NCI-H510A (cell line): ENCODE measurements around the gene BRSK1.
"Not testable (repeated sequence)": the region's sequence is repeated elsewhere in the genome, so short reads cannot be mapped to it uniquely, and the experiment has no call there.

ENCODE experiments used
- DNase-seq: peaks from one replicate; lab custom pipeline; 2025; lab: John Stamatoyannopoulos, UW

Gene BRSK1

DNA sequence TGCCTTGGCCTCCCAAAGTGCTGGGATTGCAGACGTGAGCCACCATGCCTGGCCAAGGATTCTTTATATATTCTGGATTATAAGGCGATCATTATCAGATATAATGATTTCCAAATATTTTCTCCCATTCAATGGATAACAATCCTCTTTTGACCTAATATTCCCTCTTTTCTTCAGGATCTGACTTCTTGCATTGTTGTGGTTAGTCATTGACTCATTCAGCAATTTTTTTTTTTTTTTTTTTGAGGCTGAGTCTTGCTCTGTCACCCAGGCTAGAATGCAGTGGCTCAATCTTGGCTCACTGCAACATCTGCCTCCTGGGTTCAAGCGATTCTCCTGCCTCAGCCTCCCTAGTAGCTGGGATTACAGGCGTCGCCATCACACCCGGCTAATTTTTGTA is 46.0 kb downstream of the BRSK1 start:
- not testable (repeated sequence) for DNase-seq

DNA sequence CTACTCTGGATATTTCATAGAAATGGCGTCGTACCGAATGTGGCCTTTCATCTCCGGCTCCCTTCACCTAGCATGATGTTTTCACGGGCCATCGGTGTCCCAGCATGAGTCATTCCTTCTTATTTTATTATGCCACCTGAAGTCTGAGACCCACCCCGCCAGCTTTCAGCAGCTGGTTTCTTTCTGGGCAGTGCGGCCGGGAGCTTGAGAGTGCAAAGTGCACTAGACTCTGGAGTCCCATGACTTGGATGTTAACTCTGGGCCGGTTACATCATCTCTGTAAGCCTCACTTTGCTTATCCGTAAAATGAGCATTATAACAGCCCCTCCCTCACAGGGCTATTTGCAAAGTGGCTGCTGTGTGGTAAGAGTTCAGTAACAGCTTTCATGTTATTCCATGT is 50.1 kb downstream of the BRSK1 start:
- DNase-seq: no peak

DNA sequence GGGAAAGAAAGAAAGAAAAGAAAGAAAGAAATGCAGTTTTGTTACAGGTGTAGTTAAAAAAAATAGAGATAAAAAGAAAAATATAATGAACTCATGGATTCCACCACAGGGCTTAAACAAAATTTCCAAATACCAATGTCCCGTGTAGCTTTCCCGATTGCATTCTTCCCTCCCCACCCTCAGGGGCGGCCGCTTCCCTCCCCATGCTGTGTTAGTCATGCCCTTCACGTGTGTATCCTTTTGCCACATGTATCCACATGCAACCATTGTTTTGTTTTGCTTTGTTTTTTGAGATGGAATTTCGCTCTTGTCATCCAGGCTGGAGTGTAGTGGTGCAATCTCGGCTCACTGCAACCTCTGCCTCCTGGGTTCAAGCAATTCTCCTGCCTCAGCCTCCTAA is 52.3 kb downstream of the BRSK1 start:
- DNase-seq: no peak

DNA sequence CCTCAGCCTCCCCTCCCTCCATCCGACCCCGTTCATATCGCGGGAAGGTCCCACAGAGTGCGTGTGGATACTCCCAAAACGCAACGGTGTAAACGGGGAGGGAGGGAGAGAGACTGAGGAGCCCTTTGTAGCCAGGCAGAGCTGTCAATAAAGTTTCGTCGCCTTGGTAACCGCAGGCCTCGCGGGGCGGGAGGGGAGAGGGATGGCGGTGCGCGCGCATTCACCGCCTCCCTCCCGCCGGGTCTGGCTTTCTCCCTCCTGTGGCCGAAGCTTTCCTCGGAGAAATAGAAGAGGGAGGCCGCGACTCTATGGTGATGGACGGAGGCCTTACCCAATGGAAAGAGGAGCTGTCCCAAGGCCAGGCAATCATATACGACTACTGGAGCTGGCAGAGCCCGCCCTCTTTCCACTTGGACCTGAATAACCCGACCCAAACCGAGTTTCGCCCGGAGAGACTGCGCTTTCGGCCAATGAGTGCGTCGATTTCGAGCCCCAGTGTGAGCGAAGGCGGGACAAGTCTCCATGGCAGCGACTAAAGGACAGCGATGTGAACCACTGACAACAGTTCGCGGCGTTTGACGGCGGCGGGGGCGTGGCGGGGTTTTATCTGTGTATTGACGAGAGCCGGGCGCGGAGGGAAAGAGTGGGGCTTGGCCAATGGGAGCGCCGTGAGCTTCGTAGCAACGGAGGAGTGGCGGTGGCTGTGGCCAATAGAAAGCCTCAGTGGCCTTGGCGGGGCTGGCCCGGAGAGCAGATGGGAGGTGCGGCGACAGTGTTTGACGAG is 55.5 kb downstream of the BRSK1 start, which contains the start of gene KMT5C:
Gene KMT5C, plus strand, starts transcription at position 772 of the 784 bp plus-strand sequence. CDS start 2,061 bp downstream, outside the sequence.
- peak; percentile 100 for DNase-seq

DNA sequence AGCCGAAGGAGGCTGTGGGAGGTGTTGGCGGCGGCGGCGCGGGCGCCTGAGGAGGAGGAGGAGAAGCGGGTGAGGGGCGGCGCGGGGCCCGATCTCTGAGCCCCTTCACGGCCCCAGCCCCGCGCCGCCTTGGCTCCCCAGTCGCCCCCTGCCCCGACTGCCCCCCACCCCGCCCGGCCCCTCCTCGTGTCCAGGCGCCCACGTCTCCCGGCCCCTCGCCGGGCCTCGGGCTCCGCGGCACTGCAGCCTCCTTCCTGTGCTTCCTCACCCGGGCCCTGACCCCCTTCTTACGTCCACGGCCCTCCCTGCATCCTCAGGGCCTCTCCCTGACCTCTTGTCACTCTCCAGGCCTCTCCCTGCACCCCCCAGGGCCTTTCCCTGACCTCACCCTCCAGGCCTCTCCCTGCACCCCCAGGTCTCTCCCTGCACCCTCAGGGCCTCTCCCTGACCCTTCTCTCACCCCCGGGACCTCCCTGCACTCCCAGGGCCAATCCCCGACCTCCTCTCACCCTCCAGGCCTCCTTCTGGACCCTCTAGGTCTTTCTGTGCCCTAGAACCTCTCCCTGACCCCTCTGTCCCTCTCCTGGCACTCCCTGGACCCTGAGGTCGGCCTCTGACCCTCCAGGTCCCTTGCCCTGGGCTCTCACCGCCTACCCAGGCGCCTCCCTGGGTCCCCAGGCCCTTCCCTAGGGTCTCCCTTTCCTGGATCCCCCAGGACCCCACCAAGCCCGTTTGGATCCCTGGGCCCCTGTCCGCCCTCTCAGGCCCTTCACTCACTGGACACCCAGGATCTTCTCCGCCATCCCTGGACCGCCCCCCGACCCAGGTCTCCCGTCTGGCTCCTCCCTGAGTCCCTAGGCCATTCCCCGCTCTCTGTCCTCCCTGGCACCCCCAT is 56.3 kb downstream of the BRSK1 start:
- no peak for DNase-seq

DNA sequence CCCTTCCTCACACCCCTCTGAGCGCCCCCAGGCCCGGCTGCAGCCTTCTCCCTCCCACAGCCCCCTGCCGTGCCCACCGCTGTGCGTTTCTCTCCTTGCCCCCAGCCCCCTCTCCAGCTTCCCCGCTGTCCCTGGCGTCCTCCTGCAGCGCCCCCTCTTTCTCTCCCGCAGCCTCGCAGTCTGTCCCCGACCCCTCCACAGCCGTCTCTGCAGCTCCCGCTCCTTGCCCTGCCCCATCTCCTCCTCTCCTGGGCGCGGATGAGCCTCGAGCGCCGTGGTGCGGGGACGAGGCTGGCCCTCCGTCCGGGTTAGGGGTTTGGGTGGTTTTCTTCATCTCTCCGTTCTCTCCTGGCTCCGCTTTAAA is 57.0 kb downstream of the BRSK1 start:
- peak; percentile 52 for DNase-seq

DNA sequence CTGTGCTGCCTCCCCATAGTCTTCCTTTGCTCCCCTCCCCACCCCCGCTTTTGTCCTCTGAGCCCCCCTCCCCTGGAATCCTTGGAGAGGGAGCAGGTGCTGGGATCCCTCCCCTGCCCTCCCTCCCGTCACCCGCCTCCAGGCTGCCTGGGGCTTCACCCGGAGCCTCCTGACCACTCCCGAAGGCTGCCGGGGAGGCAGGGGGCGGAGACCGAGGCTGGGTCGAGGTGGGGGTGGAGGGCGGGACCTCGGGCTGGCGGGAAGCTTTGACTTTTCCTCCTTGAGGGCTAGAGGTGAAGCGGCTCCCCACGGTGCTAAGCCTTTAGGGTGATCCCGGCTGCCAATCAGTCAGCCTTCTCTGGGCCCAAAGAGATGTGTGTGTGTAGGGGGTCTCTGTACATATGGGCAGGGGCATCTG is 57.4 kb downstream of the BRSK1 start:
- DNase-seq: peak; percentile 94

DNA sequence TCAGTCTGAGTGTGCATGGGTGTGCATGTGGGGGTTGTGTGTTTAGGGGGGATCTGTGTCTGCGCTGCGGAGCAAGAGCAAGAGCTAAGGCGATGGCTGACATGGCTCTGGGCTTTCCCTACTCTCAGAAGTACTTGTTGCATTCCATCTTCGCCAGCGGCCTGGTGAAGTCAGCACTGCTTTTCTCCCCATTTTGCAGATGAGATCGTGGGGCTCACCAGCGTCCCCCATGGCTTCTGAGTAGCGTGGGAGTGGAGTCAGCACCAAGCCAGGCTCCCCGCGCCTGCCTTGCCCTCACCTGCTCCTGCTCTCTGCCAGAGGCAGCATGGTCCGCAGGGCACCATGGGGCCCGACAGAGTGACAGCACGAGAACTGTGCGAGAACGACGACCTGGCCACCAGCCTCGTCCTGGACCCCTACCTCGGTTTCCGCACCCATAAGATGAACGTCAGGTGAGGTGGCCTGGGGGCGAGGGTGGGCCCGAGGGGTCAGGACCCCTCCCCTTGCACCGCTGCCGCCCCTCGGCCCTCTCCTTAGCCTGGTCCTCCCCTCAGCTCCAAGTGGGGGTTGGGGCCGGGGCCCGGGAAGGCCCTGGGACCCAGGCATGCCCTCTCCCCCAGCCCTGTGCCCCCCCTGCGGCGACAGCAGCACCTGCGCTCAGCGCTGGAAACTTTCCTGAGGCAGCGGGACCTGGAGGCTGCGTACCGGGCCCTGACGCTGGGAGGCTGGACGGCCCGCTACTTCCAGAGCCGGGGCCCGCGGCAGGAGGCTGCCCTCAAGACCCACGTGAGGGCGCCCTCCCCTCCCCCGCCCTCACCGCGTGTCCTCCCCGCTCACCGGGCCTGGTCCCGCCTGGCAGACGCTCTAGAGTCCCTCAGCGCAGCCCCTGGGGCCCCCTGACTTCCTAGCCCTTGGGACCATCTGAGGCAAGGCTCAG is 58.1 kb downstream of the BRSK1 start:
- DNase-seq: no peak

DNA sequence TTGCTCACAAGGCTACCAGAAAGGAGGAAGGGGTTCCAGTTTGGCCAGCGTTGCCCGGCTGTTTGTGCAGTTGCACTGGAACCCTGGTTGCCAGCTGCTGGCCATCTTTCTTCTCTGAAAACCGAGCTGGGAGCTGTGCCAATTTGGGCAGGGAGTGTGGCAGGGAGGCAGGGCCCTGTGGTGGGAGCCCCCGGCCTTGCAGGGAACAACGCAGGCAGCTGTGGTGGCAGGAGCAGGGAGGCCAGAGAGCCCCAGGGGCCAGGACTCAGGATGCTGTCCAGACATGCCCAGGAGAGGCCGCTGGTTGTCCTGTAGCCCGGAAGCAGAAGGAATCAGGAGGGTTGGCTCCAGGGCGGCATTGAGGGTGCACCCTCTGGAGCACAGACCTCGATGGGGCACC is 60.6 kb downstream of the BRSK1 start:
- DNase-seq: no peak

DNA sequence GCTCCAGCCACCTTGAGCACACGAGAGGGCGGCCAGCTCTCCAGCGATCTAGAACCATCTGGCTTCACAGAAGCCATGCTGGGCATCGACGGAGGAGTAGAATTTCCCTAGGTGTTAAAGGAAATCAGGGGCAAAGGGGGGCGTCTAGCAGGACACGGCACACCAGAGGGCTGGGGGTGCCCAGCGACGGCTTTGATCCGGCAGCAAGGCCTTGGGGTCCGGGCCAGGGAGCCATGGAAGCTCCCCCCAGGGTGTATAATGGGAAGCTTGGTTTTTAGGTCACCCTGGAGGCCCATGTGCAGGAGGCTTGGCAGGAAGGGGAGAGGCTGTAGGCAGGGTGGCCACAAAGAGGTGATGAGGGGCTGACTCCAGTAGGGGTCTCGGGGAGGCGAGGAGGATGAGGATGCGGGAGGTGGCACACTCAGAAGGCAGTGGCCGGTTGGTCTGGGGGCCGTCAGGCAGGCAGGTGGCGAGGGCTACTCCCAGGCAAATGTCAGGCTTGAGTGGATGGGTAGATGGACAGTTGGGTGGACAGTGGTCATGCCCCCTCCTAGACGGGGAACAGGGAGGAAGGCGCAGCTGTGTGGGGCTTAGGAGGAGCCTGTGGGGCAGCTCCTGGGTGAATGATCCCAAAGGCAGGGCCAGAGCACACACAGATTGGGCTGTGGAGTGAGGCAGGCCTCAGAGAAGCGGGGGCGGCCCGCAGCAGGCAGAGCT is 61.5 kb downstream of the BRSK1 start:
- DNase-seq: no peak

DNA sequence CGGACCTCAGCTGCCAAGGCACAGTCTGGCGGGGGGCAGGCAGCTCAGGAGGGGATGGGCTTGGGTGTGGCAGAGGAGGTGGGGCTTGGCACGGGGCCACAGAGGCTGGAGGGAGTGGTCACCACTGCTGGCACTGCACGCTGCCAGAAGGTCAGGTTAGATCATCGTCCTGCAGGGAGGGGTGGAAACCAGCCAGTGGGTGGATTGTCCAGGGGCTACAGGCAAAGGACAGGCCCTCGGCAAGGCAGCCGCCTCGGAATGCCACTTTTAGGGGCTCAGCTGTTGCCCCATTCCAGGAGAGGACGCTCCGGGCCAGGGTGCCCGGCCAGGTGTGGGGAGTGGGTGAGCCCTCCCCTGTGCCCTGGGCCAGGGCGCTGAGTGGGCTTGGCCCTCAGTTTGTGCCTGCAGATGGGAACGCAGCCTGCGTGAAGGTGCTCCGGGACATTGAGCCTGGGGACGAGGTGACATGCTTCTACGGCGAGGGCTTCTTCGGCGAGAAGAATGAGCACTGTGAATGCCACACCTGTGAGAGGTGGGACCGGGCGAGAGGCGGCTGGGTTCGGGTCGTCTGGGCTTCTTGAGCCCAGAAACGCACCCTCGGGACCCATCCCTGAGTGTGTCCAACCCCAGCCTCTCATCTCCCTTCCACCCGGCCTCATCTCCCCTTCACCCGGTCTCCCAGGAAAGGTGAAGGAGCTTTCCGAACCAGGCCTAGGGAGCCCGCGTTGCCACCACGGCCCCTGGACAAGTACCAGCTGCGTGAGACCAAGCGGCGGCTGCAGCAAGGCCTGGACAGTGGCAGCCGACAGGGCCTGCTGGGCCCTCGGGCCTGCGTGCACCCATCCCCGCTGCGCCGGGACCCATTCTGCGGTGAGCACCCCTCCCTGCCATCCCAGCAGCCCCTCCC is 62.3 kb downstream of the BRSK1 start:
- DNase-seq: no peak

DNA sequence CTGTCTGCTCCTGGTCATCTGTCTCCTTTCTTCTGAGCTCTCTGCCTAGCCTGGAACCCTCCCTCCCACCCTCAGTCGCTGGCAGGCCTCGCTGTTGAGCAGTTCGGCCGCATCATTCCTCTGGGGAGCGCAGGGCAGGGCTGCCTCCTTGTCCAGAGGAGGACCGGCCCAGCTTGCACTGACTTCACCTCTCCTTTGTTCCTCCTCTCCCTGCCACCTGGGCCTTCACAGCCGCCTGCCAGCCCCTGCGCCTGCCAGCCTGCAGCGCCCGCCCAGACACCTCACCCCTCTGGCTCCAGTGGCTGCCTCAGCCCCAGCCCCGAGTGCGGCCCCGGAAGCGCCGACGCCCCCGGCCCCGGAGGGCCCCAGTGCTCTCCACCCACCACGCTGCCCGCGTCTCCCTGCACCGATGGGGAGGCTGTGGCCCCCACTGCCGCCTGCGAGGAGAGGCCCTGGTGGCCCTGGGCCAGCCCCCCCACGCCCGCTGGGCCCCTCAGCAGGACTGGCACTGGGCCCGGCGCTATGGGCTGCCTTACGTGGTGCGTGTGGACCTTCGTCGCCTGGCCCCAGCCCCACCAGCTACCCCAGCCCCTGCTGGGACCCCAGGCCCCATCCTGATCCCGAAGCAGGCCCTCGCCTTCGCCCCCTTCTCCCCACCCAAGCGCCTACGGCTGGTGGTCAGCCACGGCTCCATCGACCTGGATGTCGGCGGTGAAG is 63.1 kb downstream of the BRSK1 start:
- DNase-seq: no peak

DNA sequence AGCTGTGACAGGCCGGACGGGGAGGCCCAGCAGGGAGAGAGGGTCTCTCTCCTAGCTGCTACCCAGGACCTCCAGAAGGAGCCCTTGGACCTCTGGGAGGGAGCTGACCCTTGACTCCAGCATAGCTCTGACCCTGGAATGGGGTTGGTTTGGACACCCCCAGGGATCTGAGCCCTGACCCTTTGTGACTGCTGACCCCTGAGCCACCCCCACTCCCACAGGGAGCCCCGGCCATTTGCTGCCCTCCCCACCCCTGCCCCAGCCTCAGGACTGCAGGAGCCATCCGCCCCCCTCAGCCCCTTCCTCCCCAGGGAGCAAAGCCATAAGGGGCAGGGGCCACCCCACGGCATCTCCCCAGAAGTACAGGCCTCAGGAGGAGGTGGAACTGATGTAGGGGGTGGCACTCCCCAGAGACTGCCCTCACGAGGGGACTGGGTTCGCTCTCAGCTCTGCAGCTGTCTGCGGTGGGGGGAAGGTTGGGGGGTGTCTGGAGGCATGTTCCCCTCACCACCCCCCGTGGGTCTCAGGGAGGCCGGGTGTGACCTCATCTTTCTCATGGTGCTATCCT is 63.7 kb downstream of the BRSK1 start:
- DNase-seq: no peak

DNA sequence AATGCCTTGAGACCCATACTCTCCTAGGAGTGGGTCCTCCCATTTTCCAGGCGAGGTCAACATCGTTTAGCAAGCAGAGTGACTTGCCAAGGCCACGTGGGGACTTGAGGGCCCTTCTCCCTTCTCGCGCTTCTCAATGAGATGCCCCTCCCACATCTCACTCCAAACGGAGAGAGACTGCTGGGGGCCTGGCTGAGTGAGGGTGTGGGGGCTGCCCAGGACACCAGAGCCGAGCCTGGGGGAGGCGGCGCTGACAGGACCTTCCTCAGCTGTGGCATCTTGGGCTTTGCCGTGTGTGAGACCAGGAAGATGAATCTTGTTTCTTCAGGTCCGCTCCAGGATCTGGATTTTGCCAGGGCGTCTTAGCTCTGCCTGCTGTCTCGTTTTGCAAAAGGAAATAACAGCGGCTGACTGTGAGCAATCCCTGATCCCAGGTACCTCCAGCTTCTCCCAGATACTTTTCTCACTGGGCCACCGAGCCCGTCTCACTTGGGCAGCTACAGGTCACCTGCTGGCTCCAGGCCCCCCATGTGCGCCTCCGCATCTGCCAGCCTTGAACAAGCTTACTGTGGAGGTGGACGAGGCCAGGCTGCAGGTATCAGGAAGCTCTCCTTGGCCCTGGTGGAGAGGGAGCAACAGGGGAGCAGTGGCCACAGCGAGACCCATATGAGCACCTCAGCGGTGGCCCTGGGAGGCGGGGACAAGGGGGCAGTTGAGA is 64.7 kb downstream of the BRSK1 start:
- no peak for DNase-seq

DNA sequence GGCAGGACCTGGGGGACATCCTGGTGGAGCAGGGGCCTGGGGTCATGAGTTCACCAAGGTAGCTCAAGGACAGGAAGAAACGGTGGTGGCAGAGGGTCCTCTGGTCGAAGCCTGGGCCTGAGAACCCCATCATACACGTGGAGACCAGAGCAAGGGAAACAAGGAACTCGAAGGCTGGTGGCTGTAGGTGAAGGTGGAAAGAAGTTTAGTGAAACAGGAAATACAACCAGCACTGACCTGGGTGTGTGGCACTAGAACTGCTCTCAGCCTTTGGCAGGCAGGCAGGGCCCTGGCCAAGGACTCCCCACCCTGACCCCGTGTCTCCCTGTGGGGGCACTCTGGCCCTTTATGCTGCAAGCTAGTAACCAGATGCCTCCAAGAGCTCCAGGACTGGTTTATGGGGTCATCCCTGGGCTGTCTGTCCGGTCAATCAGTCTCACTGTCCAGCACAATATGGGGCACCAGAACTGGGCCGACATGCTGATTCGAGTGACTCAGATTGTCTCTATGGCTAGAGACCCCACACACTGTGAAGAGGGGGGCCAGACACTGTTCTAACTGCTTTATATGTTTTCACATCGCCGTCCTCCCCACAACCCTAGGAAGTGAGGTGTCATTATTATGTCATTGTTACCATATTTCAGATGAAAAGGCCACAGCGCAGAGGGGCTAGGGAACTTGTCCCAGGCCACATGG is 67.0 kb downstream of the BRSK1 start:
- no peak for DNase-seq

DNA sequence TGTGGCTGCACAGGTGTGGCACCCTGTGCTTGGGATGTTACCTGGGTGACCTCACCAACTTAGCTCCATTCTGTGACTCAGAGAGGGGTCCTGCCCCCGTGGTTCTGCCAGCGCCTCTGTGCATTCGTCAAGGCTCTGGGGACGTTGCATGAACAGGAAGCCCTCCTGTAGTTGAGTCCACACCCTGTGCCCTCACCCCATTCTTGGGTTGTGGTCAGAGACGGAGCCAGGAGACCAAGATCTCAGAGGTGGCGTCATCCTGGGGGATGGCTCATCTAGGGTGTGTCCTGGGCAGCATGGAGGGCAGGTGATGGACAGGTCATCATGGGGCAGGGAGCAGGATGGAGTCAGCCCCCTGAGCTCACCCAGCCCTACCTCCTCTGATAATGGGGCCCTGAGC is 68.2 kb downstream of the BRSK1 start:
- DNase-seq: no peak

DNA sequence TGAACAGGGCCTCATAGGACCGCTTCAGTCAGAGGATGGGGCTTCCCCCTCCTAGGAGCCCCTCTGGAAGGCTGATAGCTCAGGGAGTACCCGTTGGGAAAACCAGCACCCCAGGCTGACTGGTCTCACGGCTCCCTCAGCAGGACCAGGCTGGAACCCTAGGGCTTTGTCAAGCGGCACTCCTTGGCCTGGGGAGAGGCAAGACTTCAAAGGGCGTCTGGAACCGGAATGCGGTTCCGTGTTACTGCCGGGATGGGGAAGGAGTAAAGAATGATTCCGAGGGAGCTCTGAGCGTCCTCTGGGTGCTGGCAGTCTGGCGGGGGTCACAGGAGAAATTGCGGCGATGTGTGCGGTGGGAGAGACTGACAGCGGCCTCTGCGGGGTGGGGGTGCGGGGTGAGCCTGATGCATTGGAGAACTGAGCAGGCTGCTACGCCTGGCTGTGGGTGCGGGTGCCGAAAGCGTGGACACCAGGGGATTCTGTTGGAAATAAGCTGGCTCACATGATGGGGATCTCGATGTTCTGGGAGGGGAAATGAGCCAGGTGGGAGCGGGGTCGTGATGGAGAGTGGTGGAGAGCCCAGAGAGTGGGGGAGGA is 68.8 kb downstream of the BRSK1 start:
- no peak for DNase-seq

DNA sequence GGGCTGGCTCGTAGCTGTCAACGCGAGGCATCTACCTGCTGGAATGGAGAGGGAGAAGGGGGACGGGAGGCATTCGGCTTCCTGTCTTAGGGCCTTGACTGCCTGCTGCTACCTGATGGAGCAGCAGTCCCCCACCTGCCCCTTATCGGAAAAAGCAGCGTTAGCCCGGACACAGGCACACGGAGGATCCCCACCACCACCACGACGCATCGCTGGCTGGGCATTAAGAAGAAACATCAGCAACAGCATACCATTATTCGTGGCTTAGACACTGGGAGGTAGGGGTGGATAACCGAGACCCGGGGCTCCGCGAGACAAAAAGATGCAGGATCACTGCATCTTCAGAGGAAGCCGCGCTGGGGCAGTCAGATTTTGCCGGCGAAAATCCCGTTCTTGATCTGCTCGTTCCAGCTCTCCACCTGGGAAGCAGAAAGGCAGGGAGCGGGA is 69.6 kb downstream of the BRSK1 start:
- no peak for DNase-seq
